ENCODE measurements around the gene TSPAN7.

The TSPAN7 gene

DNA sequence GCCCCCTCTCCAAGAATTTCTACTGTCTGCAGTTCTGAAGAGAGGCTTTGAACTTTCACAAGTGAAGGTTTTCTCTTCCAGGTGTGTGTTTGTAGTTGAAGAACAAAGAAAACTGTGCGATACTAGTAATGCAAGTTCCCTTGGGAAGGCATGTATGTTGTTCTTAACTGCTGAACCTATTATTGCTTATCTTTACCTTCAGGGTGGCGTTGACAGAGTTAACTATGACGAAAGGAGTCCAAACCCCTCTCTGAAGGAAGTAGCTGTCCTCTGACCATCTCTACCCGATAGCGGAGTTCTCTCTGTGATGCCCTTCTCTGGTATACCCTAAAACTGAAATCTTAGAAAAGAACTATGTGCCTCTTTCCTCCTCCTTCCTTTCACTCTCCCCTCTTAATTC lies 79.9 kb downstream of the TSPAN7 start:
- TF ChIP-seq, protein P1, sequence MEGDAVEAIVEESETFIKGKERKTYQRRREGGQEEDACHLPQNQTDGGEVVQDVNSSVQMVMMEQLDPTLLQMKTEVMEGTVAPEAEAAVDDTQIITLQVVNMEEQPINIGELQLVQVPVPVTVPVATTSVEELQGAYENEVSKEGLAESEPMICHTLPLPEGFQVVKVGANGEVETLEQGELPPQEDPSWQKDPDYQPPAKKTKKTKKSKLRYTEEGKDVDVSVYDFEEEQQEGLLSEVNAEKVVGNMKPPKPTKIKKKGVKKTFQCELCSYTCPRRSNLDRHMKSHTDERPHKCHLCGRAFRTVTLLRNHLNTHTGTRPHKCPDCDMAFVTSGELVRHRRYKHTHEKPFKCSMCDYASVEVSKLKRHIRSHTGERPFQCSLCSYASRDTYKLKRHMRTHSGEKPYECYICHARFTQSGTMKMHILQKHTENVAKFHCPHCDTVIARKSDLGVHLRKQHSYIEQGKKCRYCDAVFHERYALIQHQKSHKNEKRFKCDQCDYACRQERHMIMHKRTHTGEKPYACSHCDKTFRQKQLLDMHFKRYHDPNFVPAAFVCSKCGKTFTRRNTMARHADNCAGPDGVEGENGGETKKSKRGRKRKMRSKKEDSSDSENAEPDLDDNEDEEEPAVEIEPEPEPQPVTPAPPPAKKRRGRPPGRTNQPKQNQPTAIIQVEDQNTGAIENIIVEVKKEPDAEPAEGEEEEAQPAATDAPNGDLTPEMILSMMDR (conservative IDR thresholded peaks at IDR 0.05; ENCODE audit: low read length): no peak
- TF ChIP-seq EZH2phosphoT487 (IDR thresholded peaks at IDR 0.05; ENCODE audit: borderline replicate concordance): no peak
- Histone ChIP-seq H3K9me3 (ENCODE audit: insufficient read depth, low read depth, low read length) (no peaks in the 10 kb centered on the region), H3K79me2 (ENCODE audit: insufficient read depth, low read length) (peaks cover 96% of the 10 kb centered on the region), H3K9me2 (replicated peaks; ENCODE audit: low read depth, low read length) (no peaks in the 10 kb centered on the region), H3K4me1 (ENCODE audit: insufficient read depth, low read length, poor library complexity, severe bottlenecking) (peaks cover 85% of the 10 kb centered on the region), H3K9ac (ENCODE audit: low read depth, low read length, poor library complexity, severe bottlenecking) (no peak overlapping the region), H3F3A (ENCODE audit: low read depth) (peaks cover 3% of the 10 kb centered on the region; the same call in 1 of the 2 replicates), H4K20me1 (ENCODE audit: insufficient read depth, low read length, poor library complexity, severe bottlenecking) (peaks cover 78% of the 10 kb centered on the region), H3K4me2 (ENCODE audit: low read depth, low read length, poor library complexity, severe bottlenecking) (no peak overlapping the region), H3K36me3 (ENCODE audit: insufficient read depth, low read length) (peaks cover 74% of the 10 kb centered on the region), H3K4me3 (ENCODE audit: low read length, poor library complexity, severe bottlenecking) (no peak overlapping the region), H3K27me3 (ENCODE audit: insufficient read depth, low read length, poor library complexity, severe bottlenecking) (no peaks in the 10 kb centered on the region), H2AFZ (ENCODE audit: low read length) (no peak overlapping the region)

DNA sequence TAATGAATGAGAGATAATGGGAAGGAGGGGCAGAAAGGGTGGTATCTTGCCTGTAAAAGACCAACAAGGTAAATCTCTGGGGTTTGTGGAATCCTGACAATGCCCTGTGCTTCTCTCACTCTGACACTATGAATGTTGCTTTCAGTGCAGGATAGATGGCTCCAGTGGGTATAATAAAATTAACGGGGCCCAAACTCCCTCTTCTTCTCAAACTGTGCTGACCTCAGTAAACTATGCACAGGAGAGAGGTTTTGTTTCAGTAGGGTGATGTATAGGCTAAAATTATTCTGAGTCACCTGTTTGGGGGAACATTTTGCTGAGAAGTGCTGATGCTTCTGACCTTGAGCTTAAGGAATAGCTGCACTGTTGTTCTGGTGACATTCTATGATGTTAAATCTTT lies 82.6 kb downstream of the TSPAN7 start:
- Histone ChIP-seq H3K36me3 (ENCODE audit: insufficient read depth, low read length) (peaks cover 59% of the 10 kb centered on the region), H3K9me3 (ENCODE audit: insufficient read depth, low read depth, low read length) (no peaks in the 10 kb centered on the region), H3K4me3 (ENCODE audit: low read length, poor library complexity, severe bottlenecking) (no peak overlapping the region), H3K9ac (ENCODE audit: low read depth, low read length, poor library complexity, severe bottlenecking) (no peak overlapping the region), H3K4me1 (ENCODE audit: insufficient read depth, low read length, poor library complexity, severe bottlenecking) (peaks cover 76% of the 10 kb centered on the region), H3K79me2 (ENCODE audit: insufficient read depth, low read length) (peaks cover 95% of the 10 kb centered on the region), H3K27me3 (ENCODE audit: insufficient read depth, low read length, poor library complexity, severe bottlenecking) (no peaks in the 10 kb centered on the region), H3K9me2 (replicated peaks; ENCODE audit: low read depth, low read length) (no peaks in the 10 kb centered on the region), H2AFZ (ENCODE audit: low read length) (no peak overlapping the region), H3K4me2 (ENCODE audit: low read depth, low read length, poor library complexity, severe bottlenecking) (peak overlapping the region; percentile 12), H3F3A (ENCODE audit: low read depth) (peaks cover 3% of the 10 kb centered on the region; the same call in 1 of the 2 replicates), H4K20me1 (ENCODE audit: insufficient read depth, low read length, poor library complexity, severe bottlenecking) (peaks cover 63% of the 10 kb centered on the region)
- TF ChIP-seq EZH2phosphoT487 (IDR thresholded peaks at IDR 0.05; ENCODE audit: borderline replicate concordance): no peak
- TF ChIP-seq, protein P1 (conservative IDR thresholded peaks at IDR 0.05; ENCODE audit: low read length): no peak

GRCh38 chrX:38646129-38646528 lies 84.8 kb downstream of the TSPAN7 start:
- Histone ChIP-seq H4K20me1 (ENCODE audit: insufficient read depth, low read length, poor library complexity, severe bottlenecking) (peaks cover 49% of the 10 kb centered on the region), H3K36me3 (ENCODE audit: insufficient read depth, low read length) (peaks cover 41% of the 10 kb centered on the region; the same call in 1 of the 2 replicates), H3K79me2 (ENCODE audit: insufficient read depth, low read length) (peaks cover 92% of the 10 kb centered on the region), H2AFZ (ENCODE audit: low read length) (no peak overlapping the region), H3F3A (ENCODE audit: low read depth) (peaks cover 5% of the 10 kb centered on the region; the same call in 1 of the 2 replicates), H3K4me2 (ENCODE audit: low read depth, low read length, poor library complexity, severe bottlenecking) (peak overlapping the region; percentile 38), H3K4me1 (ENCODE audit: insufficient read depth, low read length, poor library complexity, severe bottlenecking) (peaks cover 80% of the 10 kb centered on the region), H3K9me3 (ENCODE audit: insufficient read depth, low read depth, low read length) (no peaks in the 10 kb centered on the region), H3K27me3 (ENCODE audit: insufficient read depth, low read length, poor library complexity, severe bottlenecking) (no peaks in the 10 kb centered on the region), H3K4me3 (ENCODE audit: low read length, poor library complexity, severe bottlenecking) (no peak overlapping the region), H3K9ac (ENCODE audit: low read depth, low read length, poor library complexity, severe bottlenecking) (peak overlapping the region; percentile 30), H3K9me2 (replicated peaks; ENCODE audit: low read depth, low read length) (no peaks in the 10 kb centered on the region)
- TF ChIP-seq EZH2phosphoT487 (IDR thresholded peaks at IDR 0.05; ENCODE audit: borderline replicate concordance): no peak
- TF ChIP-seq, protein P1 (conservative IDR thresholded peaks at IDR 0.05; ENCODE audit: low read length): no peak
